ENCODE data around the gene GRID1. TPM values are rescaled to one million over a fixed set of nuclear protein-coding genes. Genes with fewer than 3 reads are reported as not detected.

Gene GRID1
- total RNA-seq, 2 donors from 2014 or later: 0.37 to 0.67 TPM

DNA sequence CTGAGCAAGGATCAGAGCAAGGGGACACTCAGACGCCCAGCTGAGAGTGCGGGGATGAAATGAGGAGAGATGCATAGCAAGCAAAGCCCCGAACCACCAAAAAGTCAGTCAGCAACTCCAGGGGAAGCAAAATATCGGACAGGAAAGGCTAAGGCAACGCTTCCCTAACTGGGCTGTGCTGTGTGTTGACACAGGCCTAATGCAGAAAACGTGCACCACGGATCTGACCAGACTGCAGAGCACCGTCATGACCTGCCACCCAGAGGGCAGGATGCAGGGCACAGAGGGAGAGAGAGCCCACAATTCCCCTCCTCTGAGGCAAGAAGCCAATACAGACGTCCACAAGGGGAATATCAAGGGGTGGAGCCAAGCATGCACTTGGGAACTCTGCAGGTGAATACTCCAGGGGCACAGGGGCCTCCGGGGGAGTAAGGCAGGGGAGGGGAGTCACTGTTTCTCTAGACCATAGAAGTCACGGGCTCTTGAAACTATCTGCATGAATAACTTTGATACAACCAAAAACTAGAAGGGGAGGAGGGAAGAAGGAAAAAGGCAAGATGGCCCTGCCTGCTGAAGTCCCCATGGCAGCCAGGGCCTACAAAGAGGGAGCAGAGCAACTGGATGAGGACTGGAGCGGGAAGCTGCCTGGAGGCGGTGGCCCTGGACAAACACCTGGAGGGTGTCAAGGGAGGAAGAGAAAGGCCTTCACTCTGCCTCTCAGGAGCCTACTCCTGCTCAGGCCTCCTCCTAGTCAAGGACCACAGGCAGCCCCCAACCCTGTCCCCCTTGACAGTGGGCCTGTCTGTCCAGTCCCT lies 26.2 kb downstream of the GRID1 start:
- TF ChIP-seq, protein P1, sequence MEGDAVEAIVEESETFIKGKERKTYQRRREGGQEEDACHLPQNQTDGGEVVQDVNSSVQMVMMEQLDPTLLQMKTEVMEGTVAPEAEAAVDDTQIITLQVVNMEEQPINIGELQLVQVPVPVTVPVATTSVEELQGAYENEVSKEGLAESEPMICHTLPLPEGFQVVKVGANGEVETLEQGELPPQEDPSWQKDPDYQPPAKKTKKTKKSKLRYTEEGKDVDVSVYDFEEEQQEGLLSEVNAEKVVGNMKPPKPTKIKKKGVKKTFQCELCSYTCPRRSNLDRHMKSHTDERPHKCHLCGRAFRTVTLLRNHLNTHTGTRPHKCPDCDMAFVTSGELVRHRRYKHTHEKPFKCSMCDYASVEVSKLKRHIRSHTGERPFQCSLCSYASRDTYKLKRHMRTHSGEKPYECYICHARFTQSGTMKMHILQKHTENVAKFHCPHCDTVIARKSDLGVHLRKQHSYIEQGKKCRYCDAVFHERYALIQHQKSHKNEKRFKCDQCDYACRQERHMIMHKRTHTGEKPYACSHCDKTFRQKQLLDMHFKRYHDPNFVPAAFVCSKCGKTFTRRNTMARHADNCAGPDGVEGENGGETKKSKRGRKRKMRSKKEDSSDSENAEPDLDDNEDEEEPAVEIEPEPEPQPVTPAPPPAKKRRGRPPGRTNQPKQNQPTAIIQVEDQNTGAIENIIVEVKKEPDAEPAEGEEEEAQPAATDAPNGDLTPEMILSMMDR (IDR thresholded peaks at IDR 0.05): no peak
- Histone ChIP-seq H3K4me1 (no peaks in the 10 kb centered on the region), H3K9me3 (no peaks in the 10 kb centered on the region), H3K4me3 (no peak overlapping the region), H3K27me3 (no peaks in the 10 kb centered on the region), H3K36me3 (no peaks in the 10 kb centered on the region), H3K27ac (no peak overlapping the region)
- no peak for DNase-seq (ENCODE audit: low spot score)

DNA sequence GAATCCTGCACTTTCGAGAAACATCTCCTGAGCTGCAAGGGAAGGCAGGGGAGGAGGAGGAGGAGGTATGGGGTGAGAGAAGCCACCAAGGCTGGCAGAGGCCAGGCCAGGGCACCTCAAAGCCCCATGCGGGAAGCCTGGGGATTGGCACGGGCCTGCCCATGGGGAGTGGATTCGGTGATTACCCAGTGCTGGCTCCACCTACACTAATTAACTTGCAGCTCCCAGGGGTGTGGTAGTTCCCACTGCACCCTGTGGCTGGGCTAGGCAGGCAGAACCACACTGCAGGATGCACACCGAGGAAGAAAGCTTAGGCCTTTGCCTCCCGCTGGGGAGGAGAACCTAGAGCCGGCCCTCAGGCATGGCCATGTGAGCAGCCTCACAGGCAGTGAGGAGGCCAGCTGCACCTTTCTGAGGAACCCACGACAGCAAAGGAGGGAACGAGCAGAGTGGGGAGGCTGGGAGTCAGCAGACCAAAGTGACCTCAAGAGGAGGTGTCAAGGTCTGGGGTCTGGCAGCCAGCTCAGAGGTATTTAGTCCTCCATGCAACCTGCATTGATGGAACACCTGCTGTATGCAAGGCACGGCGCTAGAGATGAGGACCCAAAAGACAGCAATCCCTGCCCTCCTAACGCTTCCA lies 27.2 kb downstream of the GRID1 start:
- TF ChIP-seq, protein P1 (IDR thresholded peaks at IDR 0.05): no peak
- Histone ChIP-seq H3K9me3 (no peaks in the 10 kb centered on the region), H3K27me3 (no peaks in the 10 kb centered on the region), H3K4me3 (no peak overlapping the region), H3K36me3 (no peaks in the 10 kb centered on the region), H3K27ac (no peak overlapping the region), H3K4me1 (no peaks in the 10 kb centered on the region)
- no peak for DNase-seq (ENCODE audit: low spot score)

DNA sequence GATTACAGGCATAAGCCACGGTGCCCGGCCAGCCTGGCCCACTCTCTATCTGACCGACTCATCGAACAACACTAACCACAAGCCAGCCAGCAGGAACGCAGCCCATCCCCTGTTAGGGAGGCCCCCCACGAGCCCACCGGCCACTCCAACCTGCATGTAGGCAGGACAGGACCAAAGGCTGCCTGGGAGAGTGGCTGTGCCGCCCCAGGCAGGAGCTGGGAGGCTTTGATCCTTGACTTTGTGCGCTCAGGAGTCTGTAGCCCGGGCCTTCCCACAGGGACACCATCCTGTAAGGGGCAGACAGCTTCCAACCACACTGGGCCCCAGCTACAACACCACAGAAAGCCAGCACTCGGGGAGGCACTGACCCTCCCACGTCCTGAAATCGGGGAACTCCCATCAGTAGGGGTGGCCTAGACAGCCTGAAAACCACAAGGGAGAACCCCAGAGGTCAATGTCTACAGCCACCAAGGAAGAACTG lies 29.4 kb downstream of the GRID1 start:
- Histone ChIP-seq H3K9me3 (no peaks in the 10 kb centered on the region), H3K4me1 (no peaks in the 10 kb centered on the region), H3K4me3 (no peak overlapping the region), H3K36me3 (no peaks in the 10 kb centered on the region), H3K27me3 (no peaks in the 10 kb centered on the region), H3K27ac (no peak overlapping the region)
- TF ChIP-seq, protein P1 (IDR thresholded peaks at IDR 0.05): no peak
- no peak for DNase-seq (ENCODE audit: low spot score)

DNA sequence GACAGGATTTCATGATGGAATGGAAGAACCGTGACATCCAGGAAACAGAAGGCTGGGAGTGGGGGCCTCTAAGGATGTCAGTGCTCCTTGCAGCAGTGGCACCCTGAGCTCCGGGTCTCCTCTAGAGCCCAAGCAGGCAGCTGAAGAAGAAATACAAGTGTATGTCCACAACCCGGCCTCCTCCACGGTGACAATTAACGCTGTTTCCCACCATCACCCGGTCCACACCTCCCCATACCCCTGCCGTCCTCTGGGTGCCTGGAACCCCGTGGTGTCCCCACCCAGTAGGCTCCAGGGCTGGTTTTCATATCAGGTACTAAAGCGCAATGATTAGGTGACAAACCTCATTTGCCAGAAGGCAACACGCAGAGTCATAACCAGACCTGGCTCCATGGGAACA lies 30.3 kb downstream of the GRID1 start:
- no peak overlapping the region for H3K27ac ChIP-seq
- DNase-seq (ENCODE audit: low spot score): no peak
- TF ChIP-seq, protein P1 (IDR thresholded peaks at IDR 0.05): no peak
- H3K4me3 ChIP-seq: no peak overlapping the region
- no peaks in the 10 kb centered on the region for H3K4me1 ChIP-seq
- no peaks in the 10 kb centered on the region for H3K36me3 ChIP-seq
- no peaks in the 10 kb centered on the region for H3K27me3 ChIP-seq
- H3K9me3 ChIP-seq: no peaks in the 10 kb centered on the region

DNA sequence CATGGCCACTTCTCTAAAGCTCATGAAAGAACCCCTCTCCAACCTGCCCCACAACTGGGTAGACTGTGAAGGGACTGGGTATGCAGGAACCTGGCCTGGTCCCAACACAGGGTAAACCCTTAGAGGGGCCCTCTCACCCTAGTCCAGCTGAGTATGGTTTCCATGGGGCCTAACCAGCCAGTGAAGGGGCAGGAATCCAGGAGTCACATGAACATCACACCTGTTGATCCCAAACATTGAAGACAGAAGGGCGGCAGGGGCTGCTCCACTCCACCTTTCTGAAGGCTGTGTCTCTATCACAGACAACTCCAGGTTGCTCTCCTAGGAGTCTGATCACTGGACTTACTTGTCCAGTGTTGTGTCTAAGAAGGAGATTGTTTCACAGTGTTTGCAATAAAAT lies 30.8 kb downstream of the GRID1 start:
- no peak for DNase-seq (ENCODE audit: low spot score)
- H3K36me3 ChIP-seq: no peaks in the 10 kb centered on the region
- H3K9me3 ChIP-seq: no peaks in the 10 kb centered on the region
- no peak overlapping the region for H3K27ac ChIP-seq
- TF ChIP-seq, protein P1 (IDR thresholded peaks at IDR 0.05): no peak
- H3K27me3 ChIP-seq: no peaks in the 10 kb centered on the region
- H3K4me1 ChIP-seq: no peaks in the 10 kb centered on the region
- H3K4me3 ChIP-seq: no peak overlapping the region
